MCF 10A (cell line): ENCODE measurements around the gene MAPRE2. TPM values are rescaled to one million over a fixed set of nuclear protein-coding genes. Genes with fewer than 3 reads are reported as not detected.

ENCODE experiments used
- BruUV-seq: library from RNA; stranded (reverse); fragments of 400-500 nt; replicated peaks from 2 replicates; lab custom pipeline; 2021; lab: Mats Ljungman, UMichigan
- CTCF ChIA-PET: fragments of 300-600 bp; sonication (Branson Sonifier 250); formaldehyde crosslinking; extraction: SDS; loops from one replicate; lab custom pipeline; 2021; ENCODE audit warnings: antibody characterized with exemption, inconsistent platforms; lab: Yijun Ruan, JAX
- POLR2A ChIA-PET: fragments of 300-600, 350-650 bp; sonication (Branson Sonifier 250); formaldehyde crosslinking; extraction: SDS; loops from one replicate; lab custom pipeline; 2020; ENCODE audit warnings: antibody characterized with exemption, inconsistent platforms; lab: Yijun Ruan, JAX
- DNase-seq: peaks from one replicate; pipeline ENCODE4 v3.0.0-alpha.2; 2018; ENCODE audit not compliant: unreplicated experiment
- H3K27ac Mint-ChIP-seq: one replicate; pipeline ENCODE4 v1.8.0; 2022; ENCODE audit warnings: mild to moderate bottlenecking, low read depth, mixed read lengths; ENCODE audit not compliant: unreplicated experiment
- H3K27me3 Mint-ChIP-seq: one replicate; pipeline ENCODE4 v1.8.0; 2022; ENCODE audit warnings: mixed read lengths; ENCODE audit not compliant: insufficient read depth, unreplicated experiment
- H3K36me3 Mint-ChIP-seq: one replicate; pipeline ENCODE4 v1.8.0; 2022; ENCODE audit warnings: mild to moderate bottlenecking, moderate library complexity, mixed read lengths; ENCODE audit not compliant: insufficient read depth, unreplicated experiment
- H3K4me1 Mint-ChIP-seq: one replicate; pipeline ENCODE4 v1.8.0; 2022; ENCODE audit warnings: mixed read lengths; ENCODE audit not compliant: insufficient read depth, unreplicated experiment
- H3K4me3 Mint-ChIP-seq: one replicate; pipeline ENCODE4 v1.8.0; 2022; ENCODE audit warnings: mild to moderate bottlenecking, moderate library complexity, mixed read lengths; ENCODE audit not compliant: unreplicated experiment
- H3K9me3 Mint-ChIP-seq: one replicate; pipeline ENCODE4 v1.8.0; 2022; ENCODE audit warnings: mixed read lengths; ENCODE audit not compliant: unreplicated experiment
- CTCF ChIP-seq: fragments of 200-600 bp; IDR thresholded peaks from one replicate; pipeline ENCODE4 v1.8.0; 2022; ENCODE audit warnings: antibody characterized with exemption, mild to moderate bottlenecking; ENCODE audit not compliant: unreplicated experiment
- intact Hi-C: fragments of 100-400 bp; cut with micrococcal nuclease; formaldehyde crosslinking; loops from 2 replicates; pipeline ENCODE4 v1.14.1; 2022
- total RNA-seq: library from RNA; stranded (reverse); gene quantifications from 2 replicates; pipeline ENCODE4 v1.2.3, GENCODE V29; 2022

The MAPRE2 gene
- total RNA-seq, 1 experiment from 2014 or later, result 7.7 TPM

DNA sequence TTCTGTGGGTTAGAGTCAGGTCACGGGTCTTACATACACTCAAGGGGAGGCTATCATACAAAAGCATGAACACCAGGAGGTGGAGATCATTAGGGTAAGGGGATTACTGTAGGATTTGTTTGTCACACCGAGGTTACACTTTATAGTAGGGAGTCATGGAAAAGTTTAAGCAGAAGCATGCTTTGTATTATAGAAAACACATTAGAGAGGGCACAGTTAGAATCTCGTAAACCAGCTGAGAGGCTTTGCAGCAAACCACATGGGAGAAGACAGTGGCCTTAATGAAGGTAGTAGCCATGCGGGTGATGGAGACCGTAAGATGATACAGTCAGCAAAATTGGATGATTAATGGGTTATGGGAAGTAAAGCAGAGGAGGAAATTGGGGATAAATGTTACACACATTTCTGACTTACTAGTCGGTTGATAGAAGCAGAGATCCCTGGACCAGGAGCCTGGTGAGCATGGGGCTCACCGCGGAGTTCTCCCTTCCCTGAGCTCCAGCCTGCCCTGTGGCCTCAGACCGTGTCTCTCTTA is 75.6 kb downstream of the MAPRE2 start:
- peaks cover 7% of the 10 kb centered on the region for H3K36me3 Mint-ChIP-seq
- no peaks in the 10 kb centered on the region for H3K9me3 Mint-ChIP-seq
- H3K27ac Mint-ChIP-seq, result no peak overlapping the region
- DNase-seq, result no peak
- intact Hi-C loops, result loop anchor here (10.0 kb wide), 1 partner anchor 62 kb away; no protein-coding TSS in a partner anchor
- H3K27me3 Mint-ChIP-seq, result no peaks in the 10 kb centered on the region
- ChIA-PET CTCF (interaction anchor here (1.3 kb wide), 1 partner anchor 27 kb away, joined by 3 read pairs; no protein-coding TSS in a partner anchor), POLR2A (interaction anchor here (0.6 kb wide), 1 partner anchor 68 kb away, joined by 3 read pairs; no protein-coding TSS in a partner anchor)
- no peak overlapping the region for H3K4me3 Mint-ChIP-seq
- no peak for TF ChIP-seq CTCF
- BruUV-seq, result no TSS peak
- no peaks in the 10 kb centered on the region for H3K4me1 Mint-ChIP-seq

GRCh38 chr18:35117372-35117771 is 76.2 kb downstream of the MAPRE2 start:
- no peak overlapping the region for H3K27ac Mint-ChIP-seq

DNA sequence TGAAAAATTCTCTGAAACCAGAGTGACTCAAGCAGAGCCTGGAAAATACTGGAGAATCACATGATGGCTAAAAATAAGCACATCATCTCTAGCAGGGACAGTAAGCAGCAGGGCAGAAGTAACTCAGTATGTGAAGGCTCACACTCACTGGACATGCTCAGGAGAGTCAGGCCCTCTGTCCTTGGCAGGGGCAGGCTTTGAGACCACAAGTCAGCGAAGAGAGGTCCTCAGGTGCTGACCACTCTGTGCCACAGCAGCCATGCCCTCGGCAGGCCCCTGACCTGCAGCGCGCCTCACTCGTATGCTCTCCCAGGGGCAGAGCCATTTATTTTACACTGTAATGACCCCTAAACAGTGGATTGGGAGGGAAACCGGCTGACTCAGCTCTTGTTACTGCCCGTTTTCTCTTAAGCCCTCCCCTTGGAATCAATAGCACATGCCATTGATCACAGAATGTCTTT is 76.8 kb downstream of the MAPRE2 start:
- Mint-ChIP-seq H3K4me1 (no peaks in the 10 kb centered on the region), H3K27ac (no peak overlapping the region)

More at GRCh38 chr18:35117372-35117771, 76.2 kb downstream of the MAPRE2 start:
- H3K27me3 Mint-ChIP-seq, result no peaks in the 10 kb centered on the region
- intact Hi-C loops, result loop anchor here (10.0 kb wide), 1 partner anchor 63 kb away; no protein-coding TSS in a partner anchor
- TF ChIP-seq CTCF, result no peak
- CTCF ChIA-PET, result interaction anchor here (1.3 kb wide), 1 partner anchor 26 kb away, joined by 3 read pairs; no protein-coding TSS in a partner anchor
- DNase-seq, result no peak
- POLR2A ChIA-PET, result no interaction called here
- no peak overlapping the region for H3K4me3 Mint-ChIP-seq
- peaks cover 7% of the 10 kb centered on the region for H3K36me3 Mint-ChIP-seq
- H3K9me3 Mint-ChIP-seq, result no peaks in the 10 kb centered on the region
- BruUV-seq, result no TSS peak
- H3K4me1 Mint-ChIP-seq, result no peaks in the 10 kb centered on the region

More for the DNA sequence above, 76.8 kb downstream of the MAPRE2 start:
- no peak for DNase-seq
- CTCF ChIA-PET, result interaction anchor here (0.7 to 1.4 kb wide), 2 partner anchors 10 to 26 kb away, joined by 3 to 6 read pairs; no protein-coding TSS in a partner anchor
- no TSS peak for BruUV-seq
- intact Hi-C loops, result loop anchor here (10.0 kb wide), 1 partner anchor 63 kb away; no protein-coding TSS in a partner anchor
- no peaks in the 10 kb centered on the region for H3K9me3 Mint-ChIP-seq
- no peak overlapping the region for H3K4me3 Mint-ChIP-seq
- POLR2A ChIA-PET, result no interaction called here
- no peaks in the 10 kb centered on the region for H3K27me3 Mint-ChIP-seq
- TF ChIP-seq CTCF, result no peak
- H3K36me3 Mint-ChIP-seq, result peaks cover 7% of the 10 kb centered on the region
